ENCODE data around the gene FMR1. TPM values are rescaled to one million over a fixed set of nuclear protein-coding genes. Genes with fewer than 3 reads are reported as not detected.

FMR1 gene
- total and polyA plus RNA-seq, 5 donors: 18.5 to 42.9 (median 36.2) TPM

DNA sequence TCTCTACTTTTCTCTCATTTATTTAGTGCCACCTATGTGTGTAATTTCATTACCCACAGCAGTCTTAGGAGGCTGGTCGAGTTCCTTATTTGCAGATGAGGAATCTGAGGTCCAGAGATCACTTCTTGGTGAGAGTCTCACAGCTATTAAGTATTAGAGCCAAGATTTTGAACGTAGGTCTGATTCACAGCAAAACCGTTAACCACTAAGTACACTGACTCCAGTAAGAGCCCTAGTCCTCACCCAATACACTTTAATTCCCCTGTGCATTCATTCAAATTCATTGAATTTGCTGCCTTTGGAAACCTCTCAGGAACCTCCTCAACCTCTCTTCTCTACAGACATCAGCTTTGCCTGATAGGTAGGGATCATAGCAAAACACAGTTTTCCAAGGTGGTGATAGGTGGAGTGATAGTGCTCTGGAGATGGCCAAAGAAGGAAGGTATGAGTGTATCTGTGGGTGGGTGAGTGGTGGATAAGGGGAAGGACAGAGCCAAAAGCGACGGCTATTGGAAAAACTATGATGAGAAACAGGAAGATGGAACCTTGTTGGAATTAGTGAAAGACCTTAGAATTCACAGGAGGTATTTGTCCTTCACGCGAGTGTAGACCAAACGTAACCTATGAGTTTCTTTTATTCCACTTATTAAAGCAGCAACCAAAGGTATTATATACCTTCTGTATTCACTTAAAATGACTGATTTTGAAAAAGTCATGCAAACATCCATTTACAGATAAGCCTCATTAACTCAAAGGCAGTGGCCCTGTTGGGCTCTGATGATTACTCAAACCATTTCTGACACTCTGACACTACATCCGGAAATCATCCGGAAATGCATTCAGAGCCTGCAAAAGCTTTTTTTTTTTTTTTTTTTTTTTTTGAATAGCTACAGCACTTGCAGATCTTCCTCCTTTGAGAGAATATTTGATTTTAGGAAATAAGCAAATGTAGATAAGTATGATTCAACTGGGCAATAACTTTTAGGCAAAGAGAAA lies 6.3 kb downstream of the FMR1 start:
- Histone ChIP-seq H3K27ac (ENCODE audit: low read length) (no peak overlapping the region), H3K4me3 (ENCODE audit: low read length) (no peak overlapping the region), H3K27me3 (ENCODE audit: control insufficient read depth, insufficient read depth) (no peaks in the 10 kb centered on the region), H3K4me1 (ENCODE audit: control insufficient read depth, insufficient read depth, low read length) (peaks cover 2% of the 10 kb centered on the region), H3K9me3 (ENCODE audit: control insufficient read depth, low read length) (no peaks in the 10 kb centered on the region)
- intact Hi-C loops (cut with DNase I): no loop called here
- DNase-seq (no peak), ATAC-seq (no peak)
- 45% methylated on average over 10 of the region's 10 CpGs for WGBS

DNA sequence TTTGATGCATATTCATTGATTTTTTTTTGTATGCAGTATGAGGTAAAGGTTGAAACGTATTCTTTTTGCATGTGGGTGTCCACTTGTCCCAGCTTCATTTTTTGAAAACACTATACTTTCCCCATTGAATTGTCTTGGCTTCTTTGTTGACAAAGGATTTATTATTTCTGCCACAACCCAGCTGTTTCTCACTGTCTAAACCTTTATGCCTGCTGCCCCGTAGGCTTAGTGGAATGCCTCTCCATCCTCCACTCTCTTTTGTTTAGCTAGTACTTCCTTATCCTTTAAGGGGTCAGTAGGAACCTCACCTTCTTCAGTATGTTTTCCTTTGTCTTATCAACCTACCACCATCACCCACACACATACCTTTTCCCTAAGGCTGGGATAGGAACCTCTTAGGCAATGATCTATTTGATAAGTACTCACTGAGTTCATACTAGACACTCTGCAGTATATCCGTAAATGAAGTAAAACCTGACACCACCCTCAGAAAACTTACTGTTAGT lies 8.5 kb downstream of the FMR1 start:
- Histone ChIP-seq H3K4me1 (ENCODE audit: control insufficient read depth, insufficient read depth, low read length) (peaks cover 2% of the 10 kb centered on the region), H3K9me3 (ENCODE audit: control insufficient read depth, low read length) (no peaks in the 10 kb centered on the region), H3K27ac (ENCODE audit: low read length) (no peak overlapping the region), H3K4me3 (ENCODE audit: low read length) (no peak overlapping the region), H3K27me3 (ENCODE audit: control insufficient read depth, insufficient read depth) (no peaks in the 10 kb centered on the region)
- DNase-seq: no peak
- WGBS: 73% methylated on average over 3 of the region's 3 CpGs
- no peak for ATAC-seq
- intact Hi-C loops (cut with DNase I): no loop called here

DNA sequence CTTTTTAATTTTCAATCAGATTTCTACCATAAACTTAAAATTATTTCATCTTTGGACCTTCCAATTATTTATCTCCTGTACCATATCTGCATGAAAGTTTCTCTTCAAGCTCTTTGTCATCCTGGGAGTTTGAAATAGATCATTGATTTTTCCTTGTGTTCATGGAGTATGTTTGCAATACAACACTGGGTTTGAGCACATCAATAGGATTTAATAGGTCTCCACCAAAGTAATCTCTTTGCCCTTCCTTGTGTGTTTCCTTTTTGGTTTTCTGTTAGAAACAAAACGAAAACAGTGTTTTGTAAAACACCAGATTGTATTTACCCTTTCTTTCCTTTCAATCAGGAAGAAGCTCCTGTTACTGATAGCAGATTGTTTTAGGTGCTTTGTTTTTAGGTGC lies 11.9 kb downstream of the FMR1 start:
- 60% methylated on average over 1 of the region's 1 CpG for WGBS
- no peaks in the 10 kb centered on the region for H3K9me3 ChIP-seq (ENCODE audit: control insufficient read depth, low read length)
- no peak overlapping the region for H3K4me3 ChIP-seq (ENCODE audit: low read length)
- H3K4me1 ChIP-seq (ENCODE audit: control insufficient read depth, insufficient read depth, low read length): no peaks in the 10 kb centered on the region
- H3K27ac ChIP-seq (ENCODE audit: low read length): no peak overlapping the region
- DNase-seq (no peak), ATAC-seq (no peak)
- H3K27me3 ChIP-seq (ENCODE audit: control insufficient read depth, insufficient read depth): no peaks in the 10 kb centered on the region
- intact Hi-C loops (cut with DNase I): no loop called here

DNA sequence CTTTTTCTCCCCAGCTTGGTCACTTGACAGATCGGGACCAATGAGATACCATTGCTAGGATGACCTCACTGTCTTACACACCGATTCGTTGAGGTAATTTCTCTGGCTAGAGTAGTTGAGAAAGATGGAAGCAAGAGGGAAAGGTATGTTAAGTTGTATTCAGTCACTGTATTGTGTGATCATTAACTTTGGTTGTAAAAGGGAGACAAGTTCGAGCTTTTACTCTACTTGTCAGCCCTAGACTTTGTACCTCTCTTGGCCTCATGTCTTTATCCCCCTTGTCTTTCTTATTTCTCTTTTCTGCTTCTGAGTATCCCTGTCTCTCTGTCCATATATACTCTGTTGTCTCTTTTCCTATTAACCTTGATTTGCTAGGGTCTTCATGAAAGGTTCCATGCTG lies 15.5 kb downstream of the FMR1 start:
- Histone ChIP-seq H3K4me3 (ENCODE audit: low read length) (no peak overlapping the region), H3K27me3 (ENCODE audit: control insufficient read depth, insufficient read depth) (no peaks in the 10 kb centered on the region), H3K4me1 (ENCODE audit: control insufficient read depth, insufficient read depth, low read length) (no peaks in the 10 kb centered on the region), H3K9me3 (ENCODE audit: control insufficient read depth, low read length) (no peaks in the 10 kb centered on the region), H3K27ac (ENCODE audit: low read length) (no peak overlapping the region)
- intact Hi-C loops (cut with DNase I): no loop called here
- ATAC-seq: no peak
- 98% methylated on average over 4 of the region's 4 CpGs for WGBS
- DNase-seq: no peak

DNA sequence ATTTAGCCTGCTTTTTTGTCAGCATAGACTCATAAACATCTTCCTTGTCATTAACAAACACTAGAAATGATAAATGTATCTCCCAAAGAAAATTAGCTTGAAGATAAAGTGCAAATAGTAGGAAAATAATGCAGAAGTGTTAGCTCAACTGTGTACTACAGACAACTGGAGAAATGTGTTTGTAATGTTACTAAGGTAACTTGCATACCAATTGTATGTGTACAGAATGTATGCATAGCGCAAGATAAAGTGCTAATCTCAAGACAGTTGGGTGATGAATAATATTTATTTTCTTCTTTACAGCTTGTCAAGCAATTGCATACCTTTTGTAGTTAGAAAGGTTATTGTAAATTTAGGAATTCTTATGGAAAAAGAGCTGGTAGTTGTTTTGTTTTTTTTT lies 22.1 kb downstream of the FMR1 start:
- Histone ChIP-seq H3K27me3 (ENCODE audit: control insufficient read depth, insufficient read depth) (no peaks in the 10 kb centered on the region), H3K9me3 (ENCODE audit: control insufficient read depth, low read length) (no peaks in the 10 kb centered on the region), H3K4me1 (ENCODE audit: control insufficient read depth, insufficient read depth, low read length) (no peaks in the 10 kb centered on the region), H3K27ac (ENCODE audit: low read length) (no peak overlapping the region), H3K4me3 (ENCODE audit: low read length) (no peak overlapping the region)
- no peak for ATAC-seq
- no peak for DNase-seq
- 89% methylated on average over 1 of the region's 1 CpG for WGBS
- intact Hi-C loops (cut with DNase I): no loop called here

DNA sequence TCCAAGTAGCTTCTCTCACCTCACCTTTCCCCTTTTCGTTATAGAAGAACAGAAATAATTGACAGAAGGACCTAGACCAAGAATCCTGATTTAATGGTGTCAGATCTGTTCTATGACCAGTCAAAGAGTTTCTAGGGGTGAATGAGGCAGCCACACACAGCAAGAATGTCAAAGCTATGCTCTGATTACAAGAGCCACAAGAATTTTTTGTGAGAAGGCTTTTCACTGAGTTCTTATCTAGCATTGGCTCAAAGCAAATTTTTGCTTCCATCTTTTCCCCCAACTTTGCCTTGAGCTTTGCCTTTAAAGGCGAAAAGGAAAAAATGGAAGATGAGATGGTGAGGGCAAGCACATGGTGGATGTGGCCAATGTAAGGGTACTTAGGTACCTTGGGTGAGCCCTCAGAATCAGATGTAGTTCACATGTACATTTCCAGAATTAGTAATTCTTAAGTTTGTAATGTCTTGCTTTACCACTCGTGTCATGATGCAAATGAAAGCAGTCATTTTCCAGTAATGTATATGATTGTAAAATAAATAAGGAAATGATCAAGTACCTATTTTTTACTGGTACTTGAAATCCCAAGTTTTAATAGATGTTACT lies 23.5 kb downstream of the FMR1 start:
- no peaks in the 10 kb centered on the region for H3K4me1 ChIP-seq (ENCODE audit: control insufficient read depth, insufficient read depth, low read length)
- 97% methylated on average over 3 of the region's 3 CpGs for WGBS
- no peaks in the 10 kb centered on the region for H3K27me3 ChIP-seq (ENCODE audit: control insufficient read depth, insufficient read depth)
- DNase-seq (no peak), ATAC-seq (no peak)
- intact Hi-C loops (cut with DNase I): no loop called here
- H3K4me3 ChIP-seq (ENCODE audit: low read length): no peak overlapping the region
- H3K9me3 ChIP-seq (ENCODE audit: control insufficient read depth, low read length): no peaks in the 10 kb centered on the region
- H3K27ac ChIP-seq (ENCODE audit: low read length): no peak overlapping the region

DNA sequence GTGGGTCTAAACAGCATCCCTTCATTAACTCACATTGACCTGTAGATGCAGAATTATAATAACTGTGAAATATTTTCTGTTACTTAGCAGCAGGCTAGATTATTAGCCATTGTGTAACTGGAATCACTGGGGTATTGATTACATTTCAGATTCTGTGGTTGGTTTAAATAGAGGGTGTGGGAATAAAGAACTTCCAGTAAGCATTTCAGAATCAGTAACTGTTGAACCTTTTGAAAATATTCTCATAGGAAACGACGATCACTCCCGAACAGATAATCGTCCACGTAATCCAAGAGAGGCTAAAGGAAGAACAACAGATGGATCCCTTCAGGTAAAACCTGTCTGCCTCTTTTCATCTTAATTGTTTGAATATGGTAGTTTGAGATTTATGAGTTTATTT lies 33.6 kb downstream of the FMR1 start:
- Histone ChIP-seq H3K27me3 (ENCODE audit: control insufficient read depth, insufficient read depth) (no peaks in the 10 kb centered on the region), H3K9me3 (ENCODE audit: control insufficient read depth, low read length) (no peaks in the 10 kb centered on the region), H3K4me3 (ENCODE audit: low read length) (no peak overlapping the region), H3K4me1 (ENCODE audit: control insufficient read depth, insufficient read depth, low read length) (no peaks in the 10 kb centered on the region), H3K27ac (ENCODE audit: low read length) (no peak overlapping the region)
- intact Hi-C loops (cut with DNase I): no loop called here
- 91% methylated on average over 5 of the region's 5 CpGs for WGBS
- ATAC-seq (no peak), DNase-seq (no peak)

DNA sequence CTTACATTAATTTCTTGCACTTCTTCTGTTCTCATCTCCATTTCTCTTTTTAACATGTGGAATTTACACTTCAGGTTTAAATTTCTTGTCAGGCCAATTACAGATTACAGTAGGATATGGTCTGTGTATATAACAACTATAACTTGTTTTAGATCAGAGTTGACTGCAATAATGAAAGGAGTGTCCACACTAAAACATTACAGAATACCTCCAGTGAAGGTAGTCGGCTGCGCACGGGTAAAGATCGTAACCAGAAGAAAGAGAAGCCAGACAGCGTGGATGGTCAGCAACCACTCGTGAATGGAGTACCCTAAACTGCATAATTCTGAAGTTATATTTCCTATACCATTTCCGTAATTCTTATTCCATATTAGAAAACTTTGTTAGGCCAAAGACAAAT lies 36.8 kb downstream of the FMR1 start:
- no peaks in the 10 kb centered on the region for H3K27me3 ChIP-seq (ENCODE audit: control insufficient read depth, insufficient read depth)
- H3K4me3 ChIP-seq (ENCODE audit: low read length): no peak overlapping the region
- H3K4me1 ChIP-seq (ENCODE audit: control insufficient read depth, insufficient read depth, low read length): no peaks in the 10 kb centered on the region
- ATAC-seq (no peak), DNase-seq (no peak)
- intact Hi-C loops (cut with DNase I): no loop called here
- WGBS: 94% methylated on average over 7 of the region's 7 CpGs
- no peak overlapping the region for H3K27ac ChIP-seq (ENCODE audit: low read length)
- no peaks in the 10 kb centered on the region for H3K9me3 ChIP-seq (ENCODE audit: control insufficient read depth, low read length)

DNA sequence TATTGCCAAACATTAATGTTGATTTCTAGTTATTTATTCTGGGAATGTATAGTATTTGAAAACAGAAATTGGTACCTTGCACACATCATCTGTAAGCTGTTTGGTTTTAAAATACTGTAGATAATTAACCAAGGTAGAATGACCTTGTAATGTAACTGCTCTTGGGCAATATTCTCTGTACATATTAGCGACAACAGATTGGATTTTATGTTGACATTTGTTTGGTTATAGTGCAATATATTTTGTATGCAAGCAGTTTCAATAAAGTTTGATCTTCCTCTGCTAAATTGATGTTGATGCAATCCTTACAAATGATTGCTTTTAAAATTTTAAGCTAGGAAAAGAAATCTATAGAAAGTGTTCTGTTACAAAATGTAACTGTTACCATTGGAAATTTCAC lies 38.6 kb downstream of the FMR1 start:
- intact Hi-C loops (cut with DNase I): no loop called here

DNA sequence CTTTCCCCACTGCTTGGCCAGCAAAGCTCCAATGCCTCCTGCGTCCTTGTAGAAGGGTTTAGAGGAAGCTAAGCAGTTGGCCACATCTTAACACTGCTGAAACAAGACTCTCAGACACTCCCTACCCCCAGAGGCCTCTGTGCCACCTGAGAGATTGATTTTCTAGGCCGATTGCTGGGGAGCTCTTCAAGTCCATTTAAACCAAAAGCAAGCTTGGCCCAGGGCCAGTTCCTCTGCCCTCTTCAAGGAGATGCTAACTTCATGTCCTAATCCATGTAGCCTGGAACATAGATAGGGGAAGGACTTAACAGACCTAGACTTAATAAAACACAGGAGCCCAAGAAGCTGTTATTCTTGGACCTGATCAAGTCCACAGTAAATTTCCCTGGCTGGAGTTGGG lies 42.3 kb downstream of the FMR1 start:
- H3K9me3 ChIP-seq (ENCODE audit: control insufficient read depth, low read length): no peaks in the 10 kb centered on the region
- 63% methylated on average over 2 of the region's 2 CpGs for WGBS
- no peak for ATAC-seq
- H3K27me3 ChIP-seq (ENCODE audit: control insufficient read depth, insufficient read depth): no peaks in the 10 kb centered on the region
- intact Hi-C loops (cut with DNase I): no loop called here
- DNase-seq: peak in 2 of 3 donors; percentile 26 to 70
- no peak overlapping the region for H3K27ac ChIP-seq (ENCODE audit: low read length)
- H3K4me1 ChIP-seq (ENCODE audit: control insufficient read depth, insufficient read depth, low read length): no peaks in the 10 kb centered on the region
- H3K4me3 ChIP-seq (ENCODE audit: low read length): no peak overlapping the region

More for the DNA sequence above, 38.6 kb downstream of the FMR1 start:
- Histone ChIP-seq H3K4me1 (ENCODE audit: control insufficient read depth, insufficient read depth, low read length) (no peaks in the 10 kb centered on the region), H3K27ac (ENCODE audit: low read length) (no peak overlapping the region), H3K9me3 (ENCODE audit: control insufficient read depth, low read length) (no peaks in the 10 kb centered on the region), H3K4me3 (ENCODE audit: low read length) (no peak overlapping the region), H3K27me3 (ENCODE audit: control insufficient read depth, insufficient read depth) (no peaks in the 10 kb centered on the region)
- 96% methylated on average over 1 of the region's 1 CpG for WGBS
- ATAC-seq: no peak
- DNase-seq: no peak

DNA sequence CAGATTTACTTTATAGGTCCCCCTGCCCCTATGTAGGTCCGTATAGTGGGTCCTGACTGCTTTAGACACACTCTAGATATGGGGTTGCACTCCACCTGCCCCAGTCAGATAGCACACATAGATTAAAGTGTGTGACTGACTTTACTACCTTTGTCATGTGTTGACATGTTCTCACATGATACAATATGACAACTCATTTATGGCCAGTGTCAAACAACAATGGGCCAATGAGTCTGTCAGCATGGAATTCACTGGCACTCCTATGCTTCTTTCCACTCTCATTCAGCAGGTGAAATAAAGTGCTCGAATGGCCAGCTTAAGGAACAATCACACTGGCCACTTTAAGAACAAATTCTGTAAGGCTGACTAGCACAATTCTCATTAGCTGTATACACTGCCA lies 45.6 kb downstream of the FMR1 start:
- 80% methylated on average over 2 of the region's 2 CpGs for WGBS
- DNase-seq: no peak
- H3K4me3 ChIP-seq (ENCODE audit: low read length): no peak overlapping the region
- H3K9me3 ChIP-seq (ENCODE audit: control insufficient read depth, low read length): no peaks in the 10 kb centered on the region
- no peak for ATAC-seq
- no peak overlapping the region for H3K27ac ChIP-seq (ENCODE audit: low read length)
- no peaks in the 10 kb centered on the region for H3K4me1 ChIP-seq (ENCODE audit: control insufficient read depth, insufficient read depth, low read length)
- intact Hi-C loops (cut with DNase I): no loop called here
- no peaks in the 10 kb centered on the region for H3K27me3 ChIP-seq (ENCODE audit: control insufficient read depth, insufficient read depth)

All from right cardiac atrium (tissue), 5 donors.